Uterus (tissue), 2 donors: Measurements from ENCODE around the gene CACNB2.

Source experiments
- POLR2A ChIP-seq, 2 donors: fragments of 450-650 bp; IDR thresholded peaks; one replicate each; pipeline ENCODE4 v1.6.1; 2016; ENCODE audit warnings: antibody characterized with exemption in 2 of 2, mild to moderate bottlenecking in 1 of 2, moderate library complexity in 1 of 2
- TF ChIP-seq, protein P1 (sequence below), 4 experiments: fragments of 200-600 bp in 2 of 4; fragments of 450-650 bp in 2 of 4; sonication (generic) in 2 of 4; IDR thresholded peaks; one replicate each; pipeline ENCODE4 v1.5.1; 2016 to 2019; ENCODE audit warnings: antibody characterized with exemption in 4 of 4, mild to moderate bottlenecking in 2 of 4, moderate library complexity in 1 of 4

DNA sequence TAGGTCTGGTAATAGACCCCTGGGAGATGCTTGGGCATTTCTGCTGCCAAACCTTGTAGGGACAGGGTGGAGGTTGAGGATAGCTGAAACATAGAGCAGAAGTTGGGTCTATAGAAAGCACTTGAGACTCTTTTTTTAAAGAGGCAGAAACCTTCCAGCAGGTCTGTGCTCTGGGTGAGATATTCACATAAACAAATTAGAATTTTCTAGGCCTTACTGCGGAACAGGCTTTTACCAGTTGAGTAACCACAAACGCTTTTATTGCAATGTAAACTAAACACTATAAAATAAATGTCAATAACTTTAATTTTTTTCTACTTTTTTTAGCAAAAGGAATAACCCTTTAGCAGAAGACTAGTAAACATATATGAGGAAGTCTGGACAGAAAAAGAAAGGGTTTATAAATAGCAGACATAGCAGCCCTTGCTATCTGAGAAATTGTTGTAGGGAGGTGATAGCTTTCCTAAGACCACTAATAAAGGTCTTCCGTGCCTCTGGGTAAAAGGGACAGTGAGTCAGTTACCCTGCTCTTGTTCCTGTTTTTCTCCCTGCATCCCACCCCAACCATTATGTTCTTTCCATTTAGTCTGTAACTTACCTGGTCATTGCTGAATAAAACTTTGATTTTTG, 38.7 kb downstream of the CACNB2 start:
- TF ChIP-seq, protein P1, sequence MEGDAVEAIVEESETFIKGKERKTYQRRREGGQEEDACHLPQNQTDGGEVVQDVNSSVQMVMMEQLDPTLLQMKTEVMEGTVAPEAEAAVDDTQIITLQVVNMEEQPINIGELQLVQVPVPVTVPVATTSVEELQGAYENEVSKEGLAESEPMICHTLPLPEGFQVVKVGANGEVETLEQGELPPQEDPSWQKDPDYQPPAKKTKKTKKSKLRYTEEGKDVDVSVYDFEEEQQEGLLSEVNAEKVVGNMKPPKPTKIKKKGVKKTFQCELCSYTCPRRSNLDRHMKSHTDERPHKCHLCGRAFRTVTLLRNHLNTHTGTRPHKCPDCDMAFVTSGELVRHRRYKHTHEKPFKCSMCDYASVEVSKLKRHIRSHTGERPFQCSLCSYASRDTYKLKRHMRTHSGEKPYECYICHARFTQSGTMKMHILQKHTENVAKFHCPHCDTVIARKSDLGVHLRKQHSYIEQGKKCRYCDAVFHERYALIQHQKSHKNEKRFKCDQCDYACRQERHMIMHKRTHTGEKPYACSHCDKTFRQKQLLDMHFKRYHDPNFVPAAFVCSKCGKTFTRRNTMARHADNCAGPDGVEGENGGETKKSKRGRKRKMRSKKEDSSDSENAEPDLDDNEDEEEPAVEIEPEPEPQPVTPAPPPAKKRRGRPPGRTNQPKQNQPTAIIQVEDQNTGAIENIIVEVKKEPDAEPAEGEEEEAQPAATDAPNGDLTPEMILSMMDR (IDR thresholded peaks at IDR 0.05), result no peak
- TF ChIP-seq POLR2A (IDR thresholded peaks at IDR 0.05), result no peak
